ENCODE data around the gene PLCB1.

Gene PLCB1

GRCh38 chr20:8522168-8522567 lies 390.1 kb downstream of the PLCB1 start:
- Histone ChIP-seq H3K9me3 (ENCODE audit: control insufficient read depth, low read length) (no peaks in the 10 kb centered on the region), H3K27ac (ENCODE audit: insufficient read depth, low read depth, low read length, poor library complexity, severe bottlenecking) (no peak overlapping the region), H3K4me3 (ENCODE audit: insufficient read depth, low read depth, low read length) (no peak overlapping the region), H3K27me3 (ENCODE audit: control insufficient read depth, insufficient read depth, low read length, poor library complexity, severe bottlenecking) (no peaks in the 10 kb centered on the region), H3K36me3 (ENCODE audit: control insufficient read depth, insufficient read depth, low read length) (no peaks in the 10 kb centered on the region), H3K4me1 (ENCODE audit: control insufficient read depth, insufficient read depth, low read length) (peaks cover 9% of the 10 kb centered on the region)
- WGBS, 2 experiments = 88 to 95% methylated on average over 4 of the region's 4 CpGs

GRCh38 chr20:8523684-8524083 lies 391.6 kb downstream of the PLCB1 start:
- Histone ChIP-seq H3K4me3 (ENCODE audit: insufficient read depth, low read depth, low read length) (no peak overlapping the region), H3K9me3 (ENCODE audit: control insufficient read depth, low read length) (no peaks in the 10 kb centered on the region), H3K27ac (ENCODE audit: insufficient read depth, low read depth, low read length, poor library complexity, severe bottlenecking) (no peak overlapping the region), H3K27me3 (ENCODE audit: control insufficient read depth, insufficient read depth, low read length, poor library complexity, severe bottlenecking) (no peaks in the 10 kb centered on the region), H3K36me3 (ENCODE audit: control insufficient read depth, insufficient read depth, low read length) (no peaks in the 10 kb centered on the region), H3K4me1 (ENCODE audit: control insufficient read depth, insufficient read depth, low read length) (peaks cover 7% of the 10 kb centered on the region)
- WGBS, 2 experiments = 84 to 92% methylated on average over 3 of the region's 5 CpGs

GRCh38 chr20:8524101-8525016 lies 392.3 kb downstream of the PLCB1 start:
- Histone ChIP-seq H3K27ac (ENCODE audit: insufficient read depth, low read depth, low read length, poor library complexity, severe bottlenecking) (no peak overlapping the region), H3K4me3 (ENCODE audit: insufficient read depth, low read depth, low read length) (no peak overlapping the region), H3K4me1 (ENCODE audit: control insufficient read depth, insufficient read depth, low read length) (peaks cover under 1% of the 10 kb centered on the region), H3K36me3 (ENCODE audit: control insufficient read depth, insufficient read depth, low read length) (no peaks in the 10 kb centered on the region), H3K27me3 (ENCODE audit: control insufficient read depth, insufficient read depth, low read length, poor library complexity, severe bottlenecking) (no peaks in the 10 kb centered on the region), H3K9me3 (ENCODE audit: control insufficient read depth, low read length) (no peaks in the 10 kb centered on the region)
- 57 to 66% methylated on average over 5 of the region's 5 CpGs for WGBS, 2 experiments

- no peak overlapping the region for H3K27ac ChIP-seq (ENCODE audit: insufficient read depth, low read depth, low read length, poor library complexity, severe bottlenecking)
- no peak overlapping the region for H3K4me3 ChIP-seq (ENCODE audit: insufficient read depth, low read depth, low read length)
- no peaks in the 10 kb centered on the region for H3K9me3 ChIP-seq (ENCODE audit: control insufficient read depth, low read length)
- H3K27me3 ChIP-seq (ENCODE audit: control insufficient read depth, insufficient read depth, low read length, poor library complexity, severe bottlenecking) = no peaks in the 10 kb centered on the region
- H3K4me1 ChIP-seq (ENCODE audit: control insufficient read depth, insufficient read depth, low read length) = no peaks in the 10 kb centered on the region
- H3K36me3 ChIP-seq (ENCODE audit: control insufficient read depth, insufficient read depth, low read length) = no peaks in the 10 kb centered on the region
Observed at GRCh38 chr20:8525017-8525343, 392.9 kb downstream of the PLCB1 start.

- Histone ChIP-seq H3K27me3 (ENCODE audit: control insufficient read depth, insufficient read depth, low read length, poor library complexity, severe bottlenecking) (no peaks in the 10 kb centered on the region), H3K4me1 (ENCODE audit: control insufficient read depth, insufficient read depth, low read length) (no peaks in the 10 kb centered on the region)
- 92 to 99% methylated on average over 1 to 2 of the region's 2 CpGs for WGBS, 2 experiments
Observed at GRCh38 chr20:8526610-8527009, 394.5 kb downstream of the PLCB1 start.

GRCh38 chr20:8527998-8528723 lies 396.1 kb downstream of the PLCB1 start:
- no peaks in the 10 kb centered on the region for H3K27me3 ChIP-seq (ENCODE audit: control insufficient read depth, insufficient read depth, low read length, poor library complexity, severe bottlenecking)
- no peak overlapping the region for H3K4me3 ChIP-seq (ENCODE audit: insufficient read depth, low read depth, low read length)
- 88 to 96% methylated on average over 3 to 4 of the region's 4 CpGs for WGBS, 2 experiments
- H3K27ac ChIP-seq (ENCODE audit: insufficient read depth, low read depth, low read length, poor library complexity, severe bottlenecking) = no peak overlapping the region
- no peaks in the 10 kb centered on the region for H3K36me3 ChIP-seq (ENCODE audit: control insufficient read depth, insufficient read depth, low read length)
- H3K4me1 ChIP-seq (ENCODE audit: control insufficient read depth, insufficient read depth, low read length) = no peaks in the 10 kb centered on the region
- no peaks in the 10 kb centered on the region for H3K9me3 ChIP-seq (ENCODE audit: control insufficient read depth, low read length)

More at GRCh38 chr20:8526610-8527009, 394.5 kb downstream of the PLCB1 start:
- H3K9me3 ChIP-seq (ENCODE audit: control insufficient read depth, low read length) = no peaks in the 10 kb centered on the region
- no peak overlapping the region for H3K4me3 ChIP-seq (ENCODE audit: insufficient read depth, low read depth, low read length)
- no peaks in the 10 kb centered on the region for H3K36me3 ChIP-seq (ENCODE audit: control insufficient read depth, insufficient read depth, low read length)
- no peak overlapping the region for H3K27ac ChIP-seq (ENCODE audit: insufficient read depth, low read depth, low read length, poor library complexity, severe bottlenecking)

- Histone ChIP-seq H3K27me3 (ENCODE audit: control insufficient read depth, insufficient read depth, low read length, poor library complexity, severe bottlenecking) (no peaks in the 10 kb centered on the region), H3K9me3 (ENCODE audit: control insufficient read depth, low read length) (no peaks in the 10 kb centered on the region), H3K4me3 (ENCODE audit: insufficient read depth, low read depth, low read length) (no peak overlapping the region), H3K36me3 (ENCODE audit: control insufficient read depth, insufficient read depth, low read length) (no peaks in the 10 kb centered on the region), H3K27ac (ENCODE audit: insufficient read depth, low read depth, low read length, poor library complexity, severe bottlenecking) (no peak overlapping the region), H3K4me1 (ENCODE audit: control insufficient read depth, insufficient read depth, low read length) (no peaks in the 10 kb centered on the region)
- WGBS, 2 experiments = 88 to 94% methylated on average over 1 of the region's 1 CpG
Observed at GRCh38 chr20:8530022-8530421, 398.0 kb downstream of the PLCB1 start.

GRCh38 chr20:8532169-8532568 lies 400.1 kb downstream of the PLCB1 start:
- Histone ChIP-seq H3K36me3 (ENCODE audit: control insufficient read depth, insufficient read depth, low read length) (no peaks in the 10 kb centered on the region), H3K4me1 (ENCODE audit: control insufficient read depth, insufficient read depth, low read length) (no peaks in the 10 kb centered on the region), H3K9me3 (ENCODE audit: control insufficient read depth, low read length) (no peaks in the 10 kb centered on the region), H3K27ac (ENCODE audit: insufficient read depth, low read depth, low read length, poor library complexity, severe bottlenecking) (no peak overlapping the region), H3K4me3 (ENCODE audit: insufficient read depth, low read depth, low read length) (no peak overlapping the region), H3K27me3 (ENCODE audit: control insufficient read depth, insufficient read depth, low read length, poor library complexity, severe bottlenecking) (no peaks in the 10 kb centered on the region)
- 95% methylated on average over 3 of the region's 3 CpGs for WGBS, 2 experiments

GRCh38 chr20:8534368-8535160 lies 402.5 kb downstream of the PLCB1 start:
- H3K36me3 ChIP-seq (ENCODE audit: control insufficient read depth, insufficient read depth, low read length) = no peaks in the 10 kb centered on the region
- no peak overlapping the region for H3K4me3 ChIP-seq (ENCODE audit: insufficient read depth, low read depth, low read length)
- H3K9me3 ChIP-seq (ENCODE audit: control insufficient read depth, low read length) = no peaks in the 10 kb centered on the region
- H3K27ac ChIP-seq (ENCODE audit: insufficient read depth, low read depth, low read length, poor library complexity, severe bottlenecking) = no peak overlapping the region
- no peaks in the 10 kb centered on the region for H3K4me1 ChIP-seq (ENCODE audit: control insufficient read depth, insufficient read depth, low read length)
- 53 to 57% methylated on average over 4 to 5 of the region's 5 CpGs for whole genome bisulfite sequencing, 2 experiments
- H3K27me3 ChIP-seq (ENCODE audit: control insufficient read depth, insufficient read depth, low read length, poor library complexity, severe bottlenecking) = no peaks in the 10 kb centered on the region
